Astrocyte (in vitro differentiated cells and primary cell): ENCODE results near the gene AHCY. TPM values are rescaled to one million over a fixed set of nuclear protein-coding genes. Genes with fewer than 3 reads are reported as not detected.

ENCODE experiments used
- DNase-seq: peaks from one replicate; pipeline ENCODE4 v3.0.0-alpha.2; 2010; ENCODE audit warnings: low read depth
- FAIRE-seq: peaks from 2 replicates; lab custom pipeline; 2011; peaks lifted over from hg19 to GRCh38; lab: Jason Lieb, UNC
- H2AFZ ChIP-seq: 2 replicates; pipeline ENCODE4 v1.6.0; 2012; ENCODE audit warnings: low read depth, low read length, inconsistent platforms
- H3K27ac ChIP-seq: 2 replicates; pipeline ENCODE4 v1.5.1; 2011; ENCODE audit warnings: low read depth, low read length, inconsistent platforms
- H3K27me3 ChIP-seq: 2 replicates; pipeline ENCODE4 v1.6.0; 2011; ENCODE audit warnings: low read length, inconsistent platforms; ENCODE audit not compliant: insufficient read depth
- H3K36me3 ChIP-seq: 2 replicates; pipeline ENCODE4 v1.5.1; 2011; ENCODE audit warnings: low read length, inconsistent platforms; ENCODE audit not compliant: insufficient read depth
- H3K4me1 ChIP-seq: 2 replicates; pipeline ENCODE4 v1.5.1; 2011; ENCODE audit warnings: low read length, inconsistent platforms; ENCODE audit not compliant: insufficient read depth
- H3K4me2 ChIP-seq: 2 replicates; pipeline ENCODE4 v1.6.0; 2012; ENCODE audit warnings: low read length, inconsistent platforms
- H3K4me3 ChIP-seq: 2 replicates; pipeline ENCODE4 v1.5.1; 2011; ENCODE audit warnings: low read depth, mild to moderate bottlenecking, low read length, inconsistent platforms; ENCODE audit not compliant: insufficient read depth
- H3K79me2 ChIP-seq: 2 replicates; pipeline ENCODE4 v1.6.0; 2012; ENCODE audit warnings: mild to moderate bottlenecking, low read length, inconsistent platforms; ENCODE audit not compliant: insufficient read depth
- H3K9ac ChIP-seq: 2 replicates; pipeline ENCODE4 v1.6.0; 2012; ENCODE audit warnings: mild to moderate bottlenecking, low read length, inconsistent platforms
- H3K9me3 ChIP-seq: 2 replicates; pipeline ENCODE4 v1.5.1; 2012; ENCODE audit warnings: low read depth, mild to moderate bottlenecking, low read length, inconsistent platforms; ENCODE audit not compliant: insufficient read depth
- H4K20me1 ChIP-seq: 2 replicates; pipeline ENCODE4 v1.6.0; 2012; ENCODE audit warnings: low read length, inconsistent platforms; ENCODE audit not compliant: insufficient read depth
- H3K27ac Mint-ChIP-seq: one replicate; pipeline ENCODE4 v1.8.0; 2021; ENCODE audit warnings: mild to moderate bottlenecking, mixed read lengths; ENCODE audit not compliant: unreplicated experiment
- H3K27me3 Mint-ChIP-seq: one replicate; pipeline ENCODE4 v1.8.0; 2021; ENCODE audit warnings: low read depth, mixed read lengths; ENCODE audit not compliant: unreplicated experiment
- H3K36me3 Mint-ChIP-seq: one replicate; pipeline ENCODE4 v1.8.0; 2021; ENCODE audit warnings: low read depth, mixed read lengths; ENCODE audit not compliant: unreplicated experiment
- H3K4me1 Mint-ChIP-seq: one replicate; pipeline ENCODE4 v1.8.0; 2021; ENCODE audit warnings: low read depth, mixed read lengths; ENCODE audit not compliant: unreplicated experiment
- H3K4me3 Mint-ChIP-seq: one replicate; pipeline ENCODE4 v1.8.0; 2021; ENCODE audit warnings: mild to moderate bottlenecking, moderate library complexity, mixed read lengths; ENCODE audit not compliant: unreplicated experiment
- H3K9me3 Mint-ChIP-seq: one replicate; pipeline ENCODE4 v1.8.0; 2021; ENCODE audit warnings: mild to moderate bottlenecking, mixed read lengths; ENCODE audit not compliant: unreplicated experiment
- CTCF ChIP-seq: IDR thresholded peaks from 2 replicates; pipeline ENCODE4 v1.5.1; 2011; ENCODE audit warnings: low read depth, mild to moderate bottlenecking, inconsistent platforms, low read length, moderate library complexity; ENCODE audit not compliant: insufficient read depth
- EZH2 ChIP-seq: IDR thresholded peaks from 2 replicates; pipeline ENCODE4 v1.6.1; 2012; ENCODE audit warnings: mild to moderate bottlenecking, low read length, inconsistent platforms; ENCODE audit not compliant: insufficient read depth
- total RNA-seq: library from RNA; stranded (reverse); gene quantifications from 2 replicates; pipeline ENCODE4 v1.2.1, GENCODE V29; 2021

The AHCY gene
- total RNA-seq, 1 donor from 2014 or later, result 203 TPM

- FAIRE-seq (no peak), DNase-seq (peak; percentile 34)
- no peak within 1 kb of the TSS for H3K27ac Mint-ChIP-seq
- H3K4me3 Mint-ChIP-seq, result no peak within 1 kb of the TSS
- Histone ChIP-seq H3K27me3 (peaks cover 15% of the 10 kb centered on the region), H3K4me3 (no peak within 1 kb of the TSS), H3K27ac (no peak within 1 kb of the TSS), H3K79me2 (no peaks in the 10 kb centered on the region), H4K20me1 (no peaks in the 10 kb centered on the region), H3K4me2 (no peak within 1 kb of the TSS), H3K36me3 (no peaks in the 10 kb centered on the region), H3K4me1 (no peaks in the 10 kb centered on the region), H3K9me3 (no peaks in the 10 kb centered on the region), H3K9ac (no peak within 1 kb of the TSS), H2AFZ (no peak within 1 kb of the TSS)
- peaks cover 2% of the 10 kb centered on the region for H3K36me3 Mint-ChIP-seq
- H3K27me3 Mint-ChIP-seq, result peaks cover 13% of the 10 kb centered on the region
- no peak for TF ChIP-seq EZH2
- TF ChIP-seq CTCF, result no peak
- H3K4me1 Mint-ChIP-seq, result peaks cover 3% of the 10 kb centered on the region
- H3K9me3 Mint-ChIP-seq, result peaks cover 8% of the 10 kb centered on the region
Observed at GRCh38 chr20:34240693-34241615, 62.2 kb downstream of the AHCY start, which contains the start of gene ASIP. TSS of gene ASIP (plus strand) at chr20:34241423. CDS start at chr20:34260375, 18,952 bp downstream.

DNA sequence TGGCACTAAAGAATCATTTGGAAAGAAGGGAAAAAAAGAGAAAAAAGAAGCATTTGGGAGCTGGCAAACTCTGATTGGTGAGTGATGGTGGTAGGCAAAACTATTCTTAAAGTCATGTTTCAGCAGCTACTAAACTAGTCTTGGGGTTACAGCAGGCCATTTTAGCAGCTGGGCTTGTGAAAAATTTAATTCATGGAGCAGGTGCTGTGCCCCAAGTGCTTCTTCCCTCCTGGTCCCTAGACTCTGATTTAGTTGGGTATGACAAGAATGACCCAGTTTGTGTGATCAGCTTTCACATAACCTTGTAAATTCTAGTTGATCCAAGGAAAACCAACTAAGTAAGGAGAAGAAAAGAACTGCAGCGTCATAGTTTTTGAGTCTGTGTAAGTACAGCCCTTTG lies 63.0 kb downstream of the AHCY start:
- Mint-ChIP-seq H3K4me3 (no peak overlapping the region), H3K4me1 (peaks cover 3% of the 10 kb centered on the region), H3K9me3 (peaks cover 13% of the 10 kb centered on the region), H3K27ac (no peak overlapping the region), H3K36me3 (peaks cover 4% of the 10 kb centered on the region), H3K27me3 (peaks cover 13% of the 10 kb centered on the region)
- Histone ChIP-seq H3K4me1 (no peaks in the 10 kb centered on the region), H3K27me3 (peaks cover 15% of the 10 kb centered on the region), H3K79me2 (no peaks in the 10 kb centered on the region), H3K4me2 (no peak overlapping the region), H3K4me3 (no peak overlapping the region), H3K9ac (no peak overlapping the region), H3K27ac (no peak overlapping the region), H4K20me1 (no peaks in the 10 kb centered on the region), H3K9me3 (no peaks in the 10 kb centered on the region), H2AFZ (no peak overlapping the region), H3K36me3 (no peaks in the 10 kb centered on the region)
- no peak for DNase-seq
- no peak for FAIRE-seq
- no peak for TF ChIP-seq EZH2

GRCh38 chr20:34237942-34238341 lies 65.2 kb downstream of the AHCY start:
- Mint-ChIP-seq H3K27ac (no peak overlapping the region), H3K4me3 (no peak overlapping the region), H3K27me3 (peaks cover 13% of the 10 kb centered on the region), H3K36me3 (peaks cover 4% of the 10 kb centered on the region), H3K9me3 (peaks cover 14% of the 10 kb centered on the region), H3K4me1 (peaks cover 3% of the 10 kb centered on the region)
- H3K27ac ChIP-seq, result no peak overlapping the region
- H3K9me3 ChIP-seq, result no peaks in the 10 kb centered on the region
- H3K27me3 ChIP-seq, result peaks cover 15% of the 10 kb centered on the region
- no peaks in the 10 kb centered on the region for H3K36me3 ChIP-seq
- H2AFZ ChIP-seq, result no peak overlapping the region
- H3K9ac ChIP-seq, result no peak overlapping the region
- no peak overlapping the region for H3K4me3 ChIP-seq
- FAIRE-seq, result peak; percentile 49
- TF ChIP-seq CTCF (no peak), EZH2 (no peak)
- H3K4me1 ChIP-seq, result no peaks in the 10 kb centered on the region
- no peaks in the 10 kb centered on the region for H3K79me2 ChIP-seq
- no peaks in the 10 kb centered on the region for H4K20me1 ChIP-seq
- no peak for DNase-seq
- H3K4me2 ChIP-seq, result no peak overlapping the region
